CD4-positive, alpha-beta T cell treated with Interleukin-12 subunit alpha and Interleukin-12 subunit beta, for 1 hour (primary cell): ENCODE measurements around the gene RPLP2.

Experiments used
- DNase-seq: peaks from one replicate; pipeline ENCODE4 v3.0.0-alpha.2; 2020

Gene RPLP2

DNA sequence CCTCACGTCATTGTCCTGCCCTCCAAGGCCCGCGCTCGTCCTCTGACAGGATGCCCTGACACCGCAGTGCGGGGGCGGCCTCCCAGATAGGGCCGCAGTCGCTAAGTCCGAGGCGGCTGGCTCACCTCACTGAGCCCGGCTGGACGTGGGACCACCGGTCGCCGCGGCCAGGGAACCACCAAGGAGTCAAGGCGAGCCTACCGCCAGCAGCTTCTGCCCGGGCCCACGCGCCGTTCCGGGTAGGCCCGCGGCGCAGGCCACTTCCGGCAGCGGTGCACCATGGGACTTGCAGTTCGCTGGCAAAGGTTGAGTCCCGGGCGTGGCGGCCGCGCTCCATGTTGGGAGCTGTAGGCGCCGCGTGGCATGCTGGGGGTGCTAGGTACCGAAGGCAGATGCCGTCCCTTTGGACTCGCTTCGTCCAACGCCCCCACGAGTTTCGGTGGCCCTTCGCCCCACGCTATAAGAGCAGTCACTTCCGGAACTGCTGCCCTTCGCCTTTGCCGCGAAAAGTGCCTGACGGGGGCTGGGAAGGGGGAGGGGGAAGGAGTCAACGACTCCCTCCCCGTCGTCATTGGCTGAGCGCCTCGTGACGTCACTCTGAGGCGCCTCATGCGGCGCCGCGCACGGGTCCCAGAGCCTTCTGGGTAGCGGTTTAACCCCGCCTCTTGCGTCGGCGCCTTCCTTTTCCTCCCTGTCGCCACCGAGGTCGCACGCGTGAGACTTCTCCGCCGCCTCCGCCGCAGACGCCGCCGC, at the start of gene RPLP2:
Gene RPLP2, plus strand, starts transcription at position 681 of the 753 bp plus-strand sequence. CDS start 268 bp downstream, outside the sequence.
- peak; percentile 97 for DNase-seq

DNA sequence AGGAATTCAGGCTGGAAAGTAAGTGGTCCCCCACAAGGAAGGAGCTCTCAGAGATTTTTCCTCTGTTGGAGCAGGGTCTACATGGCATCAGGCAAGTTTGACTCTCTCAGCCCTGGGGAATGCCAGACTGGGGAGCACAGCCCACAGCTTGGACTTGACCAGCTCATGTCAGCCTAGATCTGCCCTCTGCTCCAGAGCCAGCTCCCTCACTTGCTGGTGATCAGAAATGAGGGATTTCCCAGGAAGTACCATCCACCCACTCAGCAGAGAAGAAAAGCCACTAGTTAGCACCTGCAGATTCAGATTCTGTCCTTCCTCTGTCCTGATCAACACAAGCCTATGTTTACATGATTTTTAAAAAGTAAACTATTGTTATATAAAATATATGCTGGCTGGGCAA, 49.5 kb upstream of the RPLP2 start:
- DNase-seq = no peak

DNA sequence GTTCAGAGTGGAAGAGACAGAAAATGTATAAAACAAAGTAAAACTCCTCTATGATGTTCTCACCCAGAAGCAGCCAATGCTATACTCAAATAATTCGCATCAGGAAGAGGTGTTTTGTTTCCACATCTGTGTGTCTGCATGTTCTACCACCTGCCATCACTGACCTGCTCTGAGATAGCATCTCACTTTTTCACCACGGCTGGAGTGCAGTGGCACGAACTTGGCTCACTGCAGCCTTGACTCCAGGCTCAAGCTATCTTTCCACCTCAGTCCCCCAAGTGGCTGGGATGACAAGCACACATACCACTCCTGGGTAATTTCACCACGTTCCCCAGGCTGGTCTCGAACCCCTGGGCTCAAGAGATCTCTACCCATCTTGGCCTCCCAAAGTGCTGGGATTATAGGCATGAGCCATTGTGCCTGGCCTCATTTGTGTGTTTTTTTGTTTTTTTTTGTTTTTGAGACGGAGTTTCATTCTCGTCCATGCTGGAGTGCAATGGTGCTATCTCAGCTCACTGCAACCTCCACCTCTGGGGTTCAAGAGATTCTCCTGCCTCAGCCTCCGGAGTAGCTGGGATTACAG, 48.1 kb upstream of the RPLP2 start:
- DNase-seq = no peak

DNA sequence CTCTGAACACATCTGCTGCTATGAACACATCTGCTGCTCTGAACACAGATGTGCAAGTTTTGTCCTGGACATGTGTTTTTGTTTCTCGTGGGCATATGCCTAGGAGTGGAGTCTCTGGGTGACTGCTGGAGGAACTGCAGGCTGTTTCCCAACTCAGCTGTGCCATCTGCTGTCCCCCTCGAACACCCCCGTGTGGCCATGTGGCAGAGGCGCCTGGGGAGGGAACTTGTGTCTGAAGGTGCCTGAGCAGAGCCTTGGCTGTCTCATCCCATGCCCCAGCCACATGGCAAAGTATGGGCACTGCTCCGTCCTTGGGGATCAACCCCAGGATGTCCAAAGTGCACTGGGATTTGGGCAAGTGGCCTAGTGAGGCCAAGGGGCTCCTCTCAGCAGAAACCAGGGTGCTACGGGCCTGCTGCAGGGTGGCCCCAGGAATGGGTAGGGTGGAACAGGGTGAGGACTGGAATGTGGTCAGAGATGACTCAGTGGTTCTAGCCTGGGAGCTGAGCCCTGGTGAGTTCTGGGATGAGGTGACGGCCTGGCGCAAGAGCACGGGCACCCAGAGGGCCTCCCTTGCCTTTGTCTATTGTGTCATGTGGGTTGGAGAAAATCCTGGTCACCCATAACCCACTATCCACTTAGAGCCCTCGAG, 47.2 kb upstream of the RPLP2 start:
- DNase-seq = no peak

DNA sequence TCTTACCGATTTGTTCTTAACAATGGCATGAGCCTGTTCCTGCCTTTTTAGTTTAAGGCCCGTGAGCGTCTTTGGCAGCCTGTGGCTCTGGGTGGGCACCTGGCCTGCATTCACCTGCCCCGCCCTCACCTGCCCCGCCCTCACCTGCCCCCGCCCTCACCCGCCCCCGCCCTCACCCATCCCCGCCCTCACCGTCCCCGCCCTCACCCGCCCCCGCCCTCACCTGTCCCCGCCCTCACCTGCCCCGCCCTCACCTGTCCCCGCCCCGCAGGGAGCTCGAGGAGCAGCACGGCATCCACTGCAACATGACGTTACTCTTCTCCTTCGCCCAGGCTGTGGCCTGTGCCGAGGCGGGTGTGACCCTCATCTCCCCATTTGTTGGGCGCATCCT, 46.7 kb upstream of the RPLP2 start:
- no peak for DNase-seq

DNA sequence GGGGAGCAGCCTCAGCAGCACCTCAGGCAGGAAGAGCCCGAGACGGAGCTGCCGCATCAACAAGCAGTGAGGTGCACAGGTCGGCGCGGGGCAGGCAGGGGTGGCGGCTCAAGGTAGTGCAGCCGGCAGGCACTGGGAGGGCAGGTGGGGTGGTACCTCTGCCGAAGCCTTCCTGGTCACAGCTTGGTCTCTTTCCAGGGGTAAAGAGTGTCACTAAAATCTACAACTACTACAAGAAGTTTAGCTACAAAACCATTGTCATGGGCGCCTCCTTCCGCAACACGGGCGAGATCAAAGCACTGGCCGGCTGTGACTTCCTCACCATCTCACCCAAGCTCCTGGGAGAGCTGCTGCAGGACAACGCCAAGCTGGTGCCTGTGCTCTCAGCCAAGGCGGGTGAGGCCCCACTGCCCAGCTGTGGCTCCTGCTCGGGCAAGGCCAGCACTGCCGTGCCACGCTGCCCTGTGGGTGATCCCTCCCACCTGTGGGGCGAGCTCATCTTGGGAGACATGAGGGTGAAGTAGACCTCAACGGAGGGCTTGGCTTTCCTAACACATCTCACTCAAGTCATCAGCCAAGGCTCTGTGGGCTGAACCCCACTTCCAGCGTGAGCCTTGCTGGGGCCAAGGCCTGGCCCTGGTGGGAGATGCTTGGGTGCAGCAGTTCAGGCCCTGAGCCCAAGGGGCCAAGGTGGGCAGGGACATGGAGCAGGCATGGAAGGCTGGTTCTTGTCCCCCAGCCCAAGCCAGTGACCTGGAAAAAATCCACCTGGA, 46.0 kb upstream of the RPLP2 start:
- no peak for DNase-seq

DNA sequence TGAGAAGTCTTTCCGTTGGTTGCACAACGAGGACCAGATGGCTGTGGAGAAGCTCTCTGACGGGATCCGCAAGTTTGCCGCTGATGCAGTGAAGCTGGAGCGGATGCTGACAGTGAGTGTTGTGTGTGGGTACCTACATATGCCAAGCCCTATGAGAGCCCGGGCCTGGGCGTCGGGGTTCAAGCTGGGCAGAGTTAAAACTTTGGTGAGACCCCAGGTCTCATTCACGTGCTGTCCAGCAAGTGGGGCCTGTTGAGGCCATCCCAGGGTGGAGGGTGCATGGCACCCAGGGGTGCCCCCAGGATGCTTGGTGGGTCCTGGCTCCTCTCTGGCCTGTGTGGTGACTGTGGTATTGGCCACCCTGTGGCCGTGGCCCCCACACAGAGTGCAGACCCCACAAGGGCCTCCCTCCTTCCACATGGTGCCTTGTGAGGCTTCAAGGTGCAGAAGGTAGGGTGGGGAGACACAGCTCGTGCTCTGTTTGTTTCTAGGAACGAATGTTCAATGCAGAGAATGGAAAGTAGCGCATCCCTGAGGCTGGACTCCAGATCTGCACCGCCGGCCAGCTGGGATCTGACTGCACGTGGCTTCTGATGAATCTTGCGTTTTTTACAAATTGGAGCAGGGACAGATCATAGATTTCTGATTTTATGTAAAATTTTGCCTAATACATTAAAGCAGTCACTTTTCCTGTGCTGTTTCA, 45.3 kb upstream of the RPLP2 start:
- no peak for DNase-seq

DNA sequence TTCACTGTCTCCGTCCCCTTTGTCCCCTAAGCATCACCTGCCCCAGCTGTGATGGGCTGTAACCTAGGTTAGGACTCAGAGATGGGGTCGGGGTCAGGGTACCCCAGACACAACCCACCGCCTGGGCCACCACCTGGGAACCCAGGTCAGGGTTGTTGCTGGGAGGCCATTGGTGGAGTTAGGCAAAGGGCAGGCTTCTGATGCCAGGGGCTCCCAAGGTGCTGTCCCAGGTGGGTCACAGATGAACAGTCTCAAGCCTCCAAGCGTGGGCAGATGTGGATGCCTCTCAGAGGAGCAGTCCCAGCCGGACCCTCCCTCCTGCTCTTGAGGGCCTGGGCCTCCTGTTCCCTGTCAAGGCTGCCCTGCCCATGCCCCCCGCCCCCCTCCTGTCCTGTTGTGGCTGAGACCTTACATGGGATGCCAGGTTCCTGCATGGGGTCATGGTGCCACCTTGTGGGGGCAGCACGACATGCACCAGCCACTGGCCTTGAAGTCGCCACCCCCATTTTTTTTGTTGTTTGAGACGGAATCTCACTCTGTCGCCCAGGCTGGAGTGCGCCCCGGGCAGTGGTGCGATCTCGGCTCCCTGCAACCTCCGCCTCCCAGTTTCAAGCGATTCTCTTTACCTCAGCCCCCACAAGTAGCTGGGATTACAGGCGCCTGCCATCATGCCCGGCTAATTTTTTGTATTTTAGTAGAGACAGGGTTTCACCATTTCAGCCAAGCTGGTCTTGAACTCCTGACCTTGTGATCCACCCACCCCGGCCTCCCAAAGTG, 44.6 kb upstream of the RPLP2 start:
- DNase-seq = peak; percentile 75

DNA sequence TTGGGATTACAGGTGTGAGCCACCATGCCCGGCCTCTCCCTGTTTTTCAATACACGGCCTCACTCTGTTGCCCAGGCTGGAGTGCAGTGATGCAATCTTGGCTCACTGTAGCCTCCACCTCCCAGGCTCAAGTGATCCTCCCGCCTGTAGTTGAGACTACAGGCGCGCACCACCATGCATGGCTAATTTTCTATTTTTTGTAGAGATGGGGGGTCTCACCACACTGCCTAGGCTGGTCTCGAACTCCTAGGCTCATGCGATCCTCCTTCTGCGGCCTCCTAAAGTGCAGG, 44.0 kb upstream of the RPLP2 start:
- DNase-seq = no peak

DNA sequence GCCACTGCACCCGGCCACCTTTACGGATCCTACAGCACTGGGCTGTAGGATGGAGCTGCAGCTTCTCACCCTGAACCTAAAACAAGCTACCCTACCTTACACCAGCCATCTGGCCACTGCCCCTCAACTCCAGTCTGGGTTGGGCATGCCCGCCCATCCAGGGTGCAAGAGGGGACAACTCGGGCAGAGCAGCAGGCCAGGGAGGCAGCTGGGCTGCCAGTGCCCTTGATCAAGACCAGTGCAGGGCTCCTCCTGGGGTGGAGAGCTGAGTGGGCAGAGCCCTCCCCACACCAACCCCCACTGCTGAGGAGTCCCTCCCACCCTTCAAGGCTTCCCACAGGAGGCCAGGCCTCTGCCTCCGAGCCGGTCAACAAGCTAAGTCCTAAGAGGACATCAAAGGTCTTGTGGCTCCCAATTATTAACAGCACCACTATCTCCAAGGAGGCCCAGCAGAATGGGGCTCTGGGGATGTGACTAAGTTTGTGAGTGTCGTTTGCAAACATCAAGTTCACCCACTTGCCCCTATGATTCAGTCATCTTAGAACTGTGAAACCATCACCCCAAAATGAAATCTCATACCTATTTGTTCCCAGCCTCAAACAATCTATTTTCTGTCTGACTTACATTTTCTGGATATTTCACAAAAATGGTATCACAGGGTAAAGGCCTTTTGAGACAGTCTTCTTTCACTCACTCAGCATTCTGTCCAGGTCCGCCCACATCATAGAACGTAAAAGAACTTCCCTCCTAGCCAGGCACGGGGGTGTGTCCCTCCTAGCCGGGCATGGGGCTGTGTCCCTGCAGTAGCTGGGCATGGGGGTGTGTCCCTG, 43.4 kb upstream of the RPLP2 start:
- DNase-seq = no peak

DNA sequence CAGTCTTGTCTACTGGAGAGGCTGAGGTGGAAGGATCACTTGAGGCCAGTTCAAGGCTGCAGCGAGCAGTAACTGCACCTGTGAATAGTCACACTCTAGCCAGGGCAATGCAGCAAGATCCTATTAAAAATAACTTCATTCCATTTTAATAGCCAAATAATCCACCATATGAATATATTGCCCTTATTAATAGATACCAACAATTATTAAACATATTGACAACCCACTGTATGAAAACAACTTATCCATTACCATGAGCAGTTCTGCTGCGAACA, 42.9 kb upstream of the RPLP2 start:
- DNase-seq = no peak

DNA sequence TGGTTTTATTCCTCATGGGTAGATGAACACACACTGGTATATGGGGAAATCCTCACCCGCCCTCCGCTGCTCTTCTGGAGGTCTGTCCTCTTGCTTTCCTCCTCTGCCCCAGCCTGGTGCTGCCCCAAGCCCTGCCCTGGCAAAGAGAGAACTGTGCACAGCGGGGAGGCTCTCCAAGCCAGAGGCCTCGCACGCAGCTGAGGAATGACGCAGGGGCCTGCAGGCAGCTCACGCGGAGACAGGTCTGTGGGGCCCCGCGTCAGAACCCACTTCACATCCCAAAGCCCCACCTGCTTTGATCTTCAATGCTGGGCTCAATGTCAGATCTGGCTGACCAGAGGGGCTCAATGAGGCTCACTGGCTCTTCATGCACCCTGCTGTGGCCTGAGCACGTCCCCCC, 42.5 kb upstream of the RPLP2 start:
- DNase-seq = no peak

DNA sequence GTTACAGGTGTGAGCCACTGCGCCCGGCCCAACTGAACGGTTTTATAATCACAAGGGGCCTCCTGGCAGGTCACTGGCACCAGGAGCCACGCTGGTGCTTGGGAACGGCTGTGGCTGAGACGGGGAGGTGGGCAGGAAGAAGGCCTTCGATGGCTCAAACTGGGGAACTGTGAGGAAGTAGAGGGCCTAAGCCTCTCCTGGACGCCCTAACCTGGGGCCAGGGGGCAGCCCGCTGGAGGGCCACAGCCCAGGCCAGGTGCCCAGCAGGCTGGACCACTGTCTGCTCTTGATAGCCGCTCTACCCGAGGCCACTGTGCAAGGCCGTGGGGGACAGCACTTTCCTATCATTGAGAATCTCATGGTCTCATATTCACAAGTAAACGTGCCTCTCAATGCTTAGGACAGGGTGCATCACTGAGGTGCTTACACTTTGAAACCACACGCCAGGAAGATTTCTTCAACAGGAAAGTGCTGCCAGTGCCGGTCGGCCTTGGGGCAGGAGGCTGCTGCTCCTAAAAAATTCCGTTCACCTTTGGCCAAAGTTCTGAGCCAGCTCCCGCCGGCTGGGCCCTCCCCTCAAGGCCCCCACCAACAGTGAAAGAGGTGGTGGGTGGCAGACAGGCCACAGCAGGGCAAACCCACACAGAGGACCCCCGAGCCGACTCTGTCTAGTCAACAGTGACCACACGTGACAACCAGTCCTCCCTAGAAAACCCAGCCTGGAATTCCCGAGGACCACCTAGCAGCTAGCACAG, 39.7 kb upstream of the RPLP2 start:
- DNase-seq = no peak

DNA sequence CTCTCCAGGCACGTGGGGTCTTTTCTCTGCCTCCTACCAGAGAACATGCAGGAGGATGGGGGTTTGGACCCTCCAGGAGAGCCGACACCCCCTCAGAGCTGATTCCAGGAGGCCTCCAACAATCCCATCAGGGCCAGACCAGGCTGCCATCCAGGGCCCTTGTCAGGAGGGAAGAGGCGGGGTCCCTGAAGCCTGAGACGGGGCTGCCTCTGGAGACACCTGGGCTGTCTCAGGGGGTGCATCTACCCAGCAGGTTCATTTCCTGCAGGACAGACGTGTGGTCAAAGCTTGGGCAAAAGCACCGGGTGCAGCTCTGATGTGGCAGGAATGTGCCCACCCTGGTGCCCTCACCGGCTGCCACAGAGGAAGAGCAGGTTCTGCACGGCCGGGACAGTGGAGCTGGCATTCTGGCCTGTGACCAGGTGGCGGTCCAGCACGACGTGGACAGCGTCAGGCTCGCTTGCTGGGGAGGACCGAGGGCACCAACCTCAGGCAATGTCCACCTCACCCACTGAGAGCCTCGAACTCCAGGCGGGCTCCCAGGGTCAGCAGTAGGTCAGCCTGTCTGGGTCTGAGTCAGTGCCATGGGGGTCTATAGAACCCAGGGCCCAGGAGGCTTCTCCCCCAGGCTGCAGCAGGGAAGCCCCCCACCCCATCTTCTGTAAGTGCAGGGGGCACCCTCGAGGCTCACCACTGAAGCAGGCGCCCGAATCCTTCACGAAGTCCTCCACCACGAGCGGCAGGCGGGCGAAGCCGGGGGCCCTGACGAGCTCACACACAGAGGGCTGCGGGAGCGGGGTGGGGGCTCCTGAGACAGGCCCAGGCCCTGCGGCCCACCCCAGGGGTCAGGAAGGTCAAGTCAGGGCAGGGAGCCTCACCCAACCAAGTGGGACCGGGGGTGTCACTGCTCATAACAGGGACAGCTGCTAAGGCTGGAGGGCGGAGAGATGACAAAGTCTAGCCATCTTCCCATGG, 38.8 kb upstream of the RPLP2 start:
- no peak for DNase-seq

DNA sequence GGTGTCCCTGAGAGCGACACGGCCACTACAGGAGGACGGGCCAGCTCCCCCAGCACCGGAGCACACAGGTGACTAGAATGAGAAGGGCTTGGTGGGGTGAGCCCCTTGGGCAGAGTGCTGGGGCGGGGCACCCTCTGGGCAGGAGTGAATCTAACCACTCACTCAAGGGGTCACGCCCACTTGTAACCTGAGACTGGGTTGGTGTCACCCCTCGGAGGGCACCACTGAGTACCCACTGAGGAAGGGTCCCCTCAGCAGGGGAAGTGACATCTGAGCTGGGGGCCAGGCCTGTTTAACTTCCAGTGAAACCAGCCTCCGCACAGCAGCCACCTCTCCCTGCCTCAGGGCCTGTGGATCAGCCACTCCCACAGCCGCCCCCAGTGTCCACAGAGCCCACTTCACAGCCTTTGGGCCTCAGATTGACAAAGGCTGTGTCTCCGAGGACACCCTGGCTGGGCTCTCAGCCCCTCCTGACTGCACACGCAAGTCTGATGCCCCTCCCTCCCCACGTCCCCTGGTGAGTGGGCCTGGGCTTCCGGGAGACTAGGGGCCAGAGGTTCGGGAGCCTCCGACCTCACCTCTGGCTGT, 38.1 kb upstream of the RPLP2 start:
- no peak for DNase-seq

DNA sequence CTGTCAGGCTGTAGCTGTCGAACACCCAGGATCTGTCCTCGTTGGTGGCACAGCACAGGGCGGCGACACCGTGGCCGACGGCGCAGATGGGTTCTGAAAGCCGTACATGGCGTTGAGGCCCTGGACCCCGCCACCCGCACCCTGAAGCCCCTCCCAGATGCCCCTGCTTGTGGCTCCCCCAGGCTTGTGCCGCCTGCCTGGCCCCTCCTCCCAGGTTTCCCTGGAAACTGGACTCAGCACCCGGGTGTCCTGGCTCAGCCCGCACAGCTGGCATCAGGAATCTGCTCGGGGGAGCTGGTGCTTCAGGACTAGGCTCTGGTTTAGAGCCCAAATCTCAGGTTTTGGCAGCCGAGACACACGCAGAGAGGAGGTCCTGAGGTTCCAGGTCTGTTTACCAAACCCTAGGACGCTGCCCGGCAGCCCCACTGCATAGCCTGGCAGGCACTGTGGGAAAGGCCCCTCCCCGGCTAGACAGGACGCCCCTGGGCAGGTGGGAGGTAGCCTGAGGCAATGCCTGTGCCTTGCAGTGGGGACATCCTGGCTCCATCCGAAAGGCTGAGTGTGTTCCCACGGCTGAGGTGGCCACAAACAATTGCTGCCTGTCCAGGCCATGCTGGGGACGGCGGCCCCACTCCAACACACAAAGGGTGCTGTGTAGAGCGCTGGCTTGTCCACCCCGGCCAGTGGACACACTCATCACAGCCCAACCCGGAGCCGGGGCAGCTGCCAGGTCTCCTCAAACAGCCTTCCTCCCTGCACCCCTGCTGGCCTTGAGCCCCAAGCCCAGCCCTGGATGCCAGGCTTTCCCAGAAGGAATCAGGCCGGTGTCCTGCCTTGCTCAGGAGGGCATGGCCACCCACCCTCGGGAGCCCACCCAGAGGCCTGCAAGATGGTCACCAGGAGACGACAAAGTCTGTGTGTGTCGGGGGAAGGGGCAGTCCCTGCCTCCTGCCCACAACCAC, 37.1 kb upstream of the RPLP2 start:
- no peak for DNase-seq

DNA sequence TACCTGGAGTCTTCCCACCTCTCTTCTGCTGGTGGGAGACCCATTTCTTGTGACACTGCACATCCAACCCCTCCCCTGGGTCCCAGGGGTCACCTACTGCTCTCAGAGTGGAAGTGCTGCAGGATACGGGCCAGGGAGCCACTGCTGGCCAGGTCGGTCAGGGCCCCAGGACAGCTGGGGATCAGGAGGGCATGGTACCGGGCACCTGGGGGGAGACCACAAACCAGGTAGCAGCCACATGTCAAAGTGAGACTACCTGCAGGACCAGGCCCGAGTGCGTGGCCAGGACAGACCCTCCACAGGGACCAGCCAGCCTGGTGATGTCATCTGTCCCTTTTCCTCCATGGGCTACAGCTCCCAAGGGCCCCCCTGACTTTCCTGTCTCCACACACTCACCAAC, 36.3 kb upstream of the RPLP2 start:
- no peak for DNase-seq

DNA sequence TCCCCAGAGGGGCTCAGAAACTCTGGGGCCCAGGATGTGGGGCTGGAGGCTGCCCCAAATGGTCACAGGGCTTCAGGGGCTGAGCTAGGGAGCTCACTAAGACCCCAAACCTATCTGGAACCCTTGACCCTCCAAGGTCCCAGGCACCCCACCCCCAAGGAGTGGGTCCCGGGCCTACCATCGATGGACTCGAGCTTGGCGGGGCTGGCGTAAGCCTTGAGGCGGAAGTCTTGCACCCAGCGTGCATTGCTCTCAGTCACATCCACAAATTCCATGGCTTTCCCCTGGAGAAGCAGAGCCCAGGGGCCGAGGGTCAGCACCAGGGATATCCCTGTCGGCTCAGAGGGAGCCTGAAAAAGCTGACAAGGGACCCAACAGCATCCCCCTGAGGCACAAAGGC, 35.9 kb upstream of the RPLP2 start:
- DNase-seq = no peak
